Measurements from ENCODE around the gene WFS1. TPM values are rescaled to one million over a fixed set of nuclear protein-coding genes. Genes with fewer than 3 reads are reported as not detected.

The WFS1 gene
- total and polyA plus RNA-seq, 9 of the 15 experiments (the other 6 are each of a cell fraction or from before 2014, with no cell fraction given), result 0.01 to 0.29 (median 0.03) TPM; not detected in 5

GRCh38 chr4:6343939-6344408 is 74.3 kb downstream of the WFS1 start (continued):
- TF ChIP-seq REST (IDR thresholded peaks at IDR 0.05; ENCODE audit: borderline replicate concordance) (peak; percentile 51; the same call in 1 of the 2 replicates), REST (CRISPR knock-in tag; IDR thresholded peaks at IDR 0.05; ENCODE audit: low read depth) (no peak), ZNF165 (CRISPR knock-in tag; IDR thresholded peaks at IDR 0.05; ENCODE audit: borderline replicate concordance) (no peak), ATF1 (CRISPR knock-in tag; IDR thresholded peaks at IDR 0.05) (no peak), ATF1 (tag; IDR thresholded peaks at IDR 0.05) (no peak)

Data from K562 (cell line).